CD4-positive, alpha-beta T cell treated with Interleukin-4 for 4 hours (primary cell): ENCODE results near the gene FDXR.

Source experiments
- DNase-seq: peaks from one replicate; pipeline ENCODE4 v3.0.0-alpha.2; 2020

FDXR gene

GRCh38 chr17:74893936-74894671 is 21.3 kb upstream of the FDXR start:
- no peak for DNase-seq

- no peak for DNase-seq
Observed at GRCh38 chr17:74892974-74893911, 20.4 kb upstream of the FDXR start, which contains the start of gene FADS6. TSS of gene FADS6 (minus strand) at chr17:74893633. CDS start at chr17:74893595, 38 bp downstream.

DNA sequence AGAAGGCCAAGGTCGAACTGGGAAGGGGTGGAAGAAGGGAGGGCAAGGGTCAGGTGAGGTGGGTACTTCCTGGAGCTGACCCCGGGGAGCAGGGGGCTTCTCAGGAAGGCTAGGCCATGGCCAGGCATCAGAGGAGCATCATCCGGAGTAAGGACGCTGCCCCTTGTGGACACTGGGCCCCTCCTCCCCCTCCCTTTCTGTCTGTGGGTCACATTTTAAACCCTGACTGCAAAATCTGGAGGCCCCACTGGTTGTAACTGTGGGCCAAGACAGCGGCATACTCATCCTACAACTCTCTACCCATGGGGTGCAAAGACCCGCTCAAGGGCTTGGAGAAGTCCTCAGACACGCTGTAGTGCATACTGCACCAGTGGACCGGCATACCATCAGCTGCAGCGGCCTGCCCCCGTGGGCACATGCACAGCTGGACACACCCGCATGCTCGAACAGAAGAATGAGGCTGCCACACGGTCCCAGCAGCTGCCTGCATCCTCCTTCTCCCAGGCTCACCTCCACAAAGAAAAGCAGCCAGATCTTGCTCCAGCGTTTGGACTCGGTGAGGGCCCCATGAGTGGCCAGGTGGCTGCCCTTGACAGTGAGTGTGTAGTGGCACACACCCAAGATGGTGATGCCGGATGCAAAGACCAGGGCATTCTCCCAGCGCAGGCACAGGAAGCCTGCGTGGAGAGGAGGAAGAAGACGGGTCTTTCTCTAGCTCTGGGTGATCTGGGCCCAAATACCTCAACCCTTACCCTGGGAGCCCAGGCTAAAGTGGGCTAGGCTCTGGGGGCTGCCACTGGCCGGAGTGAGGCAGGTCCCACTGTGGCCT is 19.4 kb upstream of the FDXR start:
- DNase-seq = no peak

- DNase-seq = no peak
Observed at GRCh38 chr17:74890554-74890953, 17.8 kb upstream of the FDXR start.

DNA sequence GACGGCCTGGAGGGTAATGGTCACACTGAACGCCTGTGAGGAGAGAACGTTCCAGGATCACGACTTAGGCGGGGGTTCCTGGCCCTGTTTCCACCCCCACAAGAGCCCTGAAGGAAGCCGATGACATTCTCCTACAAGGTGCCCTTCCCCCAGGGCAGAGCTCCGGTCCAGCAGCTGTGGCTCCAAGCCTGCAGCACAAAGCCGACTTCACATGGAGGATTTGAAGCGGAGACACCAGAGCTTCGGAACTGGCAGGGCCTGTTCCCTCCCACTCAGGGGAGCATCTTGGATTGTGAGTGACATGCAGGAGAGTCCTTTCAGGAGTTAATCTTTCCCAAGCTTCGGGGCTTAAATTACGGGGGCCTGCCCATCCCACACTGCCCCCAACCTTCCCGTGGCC is 15.7 kb upstream of the FDXR start:
- no peak for DNase-seq

DNA sequence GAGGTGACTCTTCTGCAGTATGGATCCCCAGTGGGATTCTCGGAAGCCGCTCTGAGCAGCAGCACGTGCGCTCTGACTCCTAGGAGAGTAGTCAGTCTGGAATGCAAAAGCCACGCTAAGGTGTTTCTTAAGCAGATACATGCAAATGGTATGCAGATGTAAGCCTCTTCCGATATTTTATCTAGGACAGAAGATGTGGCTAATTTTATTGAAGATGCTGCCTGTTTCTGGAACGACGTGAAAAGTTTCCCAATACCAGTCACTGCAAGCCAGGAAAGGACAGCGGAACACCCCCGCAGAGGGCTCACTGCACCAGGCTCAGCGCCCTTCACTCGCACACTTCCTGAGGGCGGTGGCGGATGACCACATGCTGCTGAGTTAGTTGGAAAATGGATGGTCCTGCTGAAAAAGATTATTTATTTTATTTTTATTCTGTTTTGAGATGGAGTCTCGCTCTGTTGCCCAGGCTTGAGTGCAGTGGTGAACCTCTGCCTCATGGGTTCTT is 10.5 kb upstream of the FDXR start:
- no peak for DNase-seq

GRCh38 chr17:74882517-74883240 is 9.9 kb upstream of the FDXR start:
- DNase-seq = no peak

- no peak for DNase-seq
Observed at GRCh38 chr17:74881073-74881472, 8.3 kb upstream of the FDXR start.

- no peak for DNase-seq
Observed at GRCh38 chr17:74879308-74879707, 6.5 kb upstream of the FDXR start.

DNA sequence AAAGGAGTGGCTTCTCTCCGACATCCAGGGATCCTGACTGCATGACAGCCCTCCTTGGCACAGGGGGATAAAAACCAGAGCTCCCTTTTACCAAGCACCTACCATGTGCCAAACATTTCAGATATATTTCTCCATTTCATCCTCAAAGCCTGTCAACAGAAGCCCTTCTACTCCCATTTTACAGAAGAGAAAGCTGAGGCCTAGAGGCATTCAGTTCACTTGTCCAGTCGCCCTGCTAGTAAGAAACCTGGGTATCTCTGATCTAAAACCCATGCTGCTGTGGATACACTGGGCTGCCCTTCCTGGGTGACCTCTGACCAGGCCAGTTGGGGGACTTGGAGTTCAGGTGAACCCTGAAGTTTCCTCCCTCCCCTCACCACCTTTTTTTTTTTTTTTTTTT is 5.9 kb upstream of the FDXR start:
- DNase-seq = no peak

- no peak for DNase-seq
Observed at GRCh38 chr17:74877592-74878548, 5.1 kb upstream of the FDXR start.

DNA sequence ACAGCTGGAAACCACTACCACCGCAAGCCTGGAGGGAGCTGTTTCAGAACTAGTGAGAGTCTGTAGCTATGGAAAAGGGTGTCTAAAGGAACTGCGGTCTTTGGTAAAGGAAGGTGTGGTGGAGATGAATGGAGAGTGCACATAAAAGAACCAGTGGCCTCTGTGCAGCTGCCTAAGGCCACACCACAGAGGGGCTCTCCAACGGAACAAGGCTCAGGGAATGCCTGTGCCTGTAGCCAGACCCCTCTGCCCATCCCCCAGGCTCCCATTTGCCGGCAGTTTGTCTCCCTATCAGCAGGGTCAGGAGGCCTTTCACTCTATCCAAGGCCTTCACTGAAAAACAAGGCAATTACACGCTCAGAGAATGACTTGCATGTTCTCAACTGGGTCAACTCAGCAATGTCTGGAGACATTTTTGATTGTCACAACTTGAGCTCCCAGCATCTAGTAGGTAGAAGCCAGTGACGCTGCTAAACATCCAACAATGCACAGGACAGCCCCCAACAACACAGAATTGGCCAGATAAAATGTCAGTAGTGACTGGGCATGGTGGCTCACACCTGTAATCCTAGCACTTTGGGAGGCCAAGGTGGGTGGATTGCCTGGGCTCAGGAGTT is 3.3 kb upstream of the FDXR start:
- no peak for DNase-seq

DNA sequence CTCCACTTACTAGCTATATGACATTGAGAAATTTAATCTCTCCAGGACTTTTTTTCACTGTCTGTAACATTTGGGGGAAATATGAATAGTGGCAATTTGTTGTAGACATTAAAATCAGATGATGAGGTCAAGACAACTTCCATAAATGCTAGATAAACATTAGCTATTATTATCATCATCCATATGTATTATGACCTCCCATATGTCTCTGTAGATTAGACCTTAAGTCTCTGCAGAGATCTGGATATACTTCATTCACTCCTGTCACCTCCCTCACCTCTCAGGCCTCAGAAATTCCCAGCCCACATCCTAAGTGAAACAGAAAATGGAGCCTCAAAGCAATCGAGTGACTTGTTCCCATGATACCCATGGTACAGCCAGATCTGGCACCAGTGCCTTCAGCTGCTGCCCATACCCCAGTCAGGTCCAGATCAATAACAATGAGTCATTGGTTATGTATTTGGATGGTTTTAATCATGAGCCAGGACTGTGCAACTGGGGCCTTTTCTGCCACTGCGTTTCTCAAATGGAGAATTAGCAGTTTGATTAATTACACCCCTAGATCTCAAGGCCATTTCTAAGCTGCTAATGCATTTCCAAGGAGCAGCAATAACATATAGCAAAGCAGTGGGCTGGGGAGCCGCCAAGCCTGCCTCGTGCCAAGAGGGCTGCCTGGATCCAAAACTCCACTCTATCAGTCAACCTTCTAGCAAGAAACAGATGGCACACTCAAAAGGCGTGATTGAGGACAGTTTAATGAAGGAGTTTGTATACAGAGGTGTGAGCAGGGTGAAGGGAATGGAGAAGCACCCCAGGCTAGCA is 2.6 kb upstream of the FDXR start:
- no peak for DNase-seq

DNA sequence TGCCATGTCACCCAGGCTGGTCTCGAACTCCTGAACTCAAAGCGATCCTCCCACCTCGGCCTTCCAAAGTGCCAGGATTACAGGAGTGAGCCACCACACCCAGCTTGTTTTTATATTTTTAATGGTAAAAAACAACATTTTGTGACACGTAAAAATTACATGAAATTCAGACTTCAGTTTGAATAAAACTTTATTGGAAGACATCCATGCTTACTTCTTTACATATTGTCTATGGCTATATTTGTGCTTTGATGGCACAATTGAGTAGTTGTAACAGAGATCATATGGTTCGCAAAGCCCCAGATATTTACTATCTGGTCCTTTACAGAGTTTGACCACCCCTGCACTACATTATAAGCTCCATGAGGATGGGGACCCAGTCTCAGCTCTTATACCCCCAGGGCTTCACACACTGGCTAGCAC is 1.8 kb upstream of the FDXR start:
- DNase-seq = no peak

- no peak for DNase-seq
Observed at GRCh38 chr17:74873874-74874614, 1.2 kb upstream of the FDXR start.

DNA sequence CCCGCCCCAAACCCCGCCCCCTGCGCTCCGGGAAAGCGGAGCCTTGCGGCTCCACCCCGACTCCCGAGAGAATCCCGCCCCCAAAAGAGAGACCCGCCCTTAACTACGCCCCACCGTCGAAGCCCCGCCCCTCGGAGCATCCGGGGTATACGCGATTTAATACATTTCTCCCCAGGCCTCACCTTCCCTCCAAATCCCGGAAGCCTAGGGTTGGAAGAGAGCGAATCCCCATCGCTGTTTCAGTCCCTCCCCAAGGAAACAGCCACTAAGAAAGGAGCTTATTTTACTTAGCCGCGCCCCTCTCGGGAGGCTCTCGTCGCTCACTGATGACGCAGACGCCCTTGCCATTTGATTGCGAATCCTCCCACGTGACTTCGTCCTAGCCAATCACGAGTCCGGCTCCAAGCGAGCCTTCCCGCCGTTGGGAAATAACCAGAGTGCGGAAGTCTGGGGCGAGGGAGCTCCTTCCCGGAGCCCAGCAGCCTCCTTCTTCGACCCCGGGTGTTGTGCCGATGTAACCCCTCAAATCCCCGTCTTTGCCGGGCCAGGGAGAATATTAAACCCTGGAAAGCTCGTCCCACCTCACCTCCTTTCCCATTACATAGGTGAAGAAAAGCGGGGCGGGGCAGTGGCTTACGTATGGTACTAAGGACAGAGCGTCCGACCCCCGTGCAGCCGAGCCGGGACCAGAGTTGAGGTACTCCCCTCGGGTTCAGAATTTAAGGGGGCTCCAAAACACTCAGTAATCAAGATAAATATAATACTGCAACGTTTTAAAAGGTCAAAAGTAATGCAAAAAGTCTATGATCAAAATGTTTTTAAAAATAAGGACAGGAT is 461 bp upstream of the FDXR start:
- peak; percentile 100 for DNase-seq

DNA sequence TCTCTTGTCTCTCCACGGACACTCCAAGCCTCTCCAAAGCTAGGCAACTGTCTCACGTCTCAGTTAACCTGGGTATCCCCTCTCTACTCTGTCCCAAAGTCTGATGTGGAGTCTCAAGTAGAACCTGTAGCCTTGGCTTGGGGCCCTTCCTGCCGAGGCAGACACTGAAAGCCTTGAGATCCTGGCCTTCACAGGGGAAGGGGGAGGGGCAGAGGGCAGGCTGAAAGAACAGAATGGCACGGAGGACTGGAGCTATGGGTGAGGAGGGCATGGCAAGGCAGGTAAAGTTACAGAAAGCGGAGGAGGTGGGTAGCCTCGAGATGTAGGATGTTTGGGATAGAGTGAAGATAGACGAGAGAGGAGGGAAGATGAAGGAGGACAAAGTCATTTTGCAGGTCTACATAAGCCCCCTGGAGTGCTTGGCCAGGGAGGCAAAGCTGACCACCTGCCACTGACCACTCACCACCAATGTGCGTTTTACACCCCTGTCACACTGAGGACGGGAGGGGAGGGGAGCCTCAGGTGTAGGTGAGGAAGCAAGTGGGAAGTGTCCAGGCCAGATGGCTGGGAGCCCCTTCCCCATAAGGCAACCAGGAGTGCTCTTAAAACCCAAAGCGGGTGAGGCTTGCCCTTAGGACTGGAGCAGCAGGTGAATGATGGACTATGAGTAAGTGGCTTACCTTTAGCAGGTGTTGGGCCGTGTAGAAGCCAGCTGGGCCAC is 1.3 kb downstream of the FDXR start:
- no peak for DNase-seq
